Mesendoderm (in vitro differentiated cells): ENCODE data around the gene ALDH3B1.
A peak's percentile ranks its signal among the peaks of the same experiment; 100 is the strongest.

Source experiments
- DNase-seq: peaks from one replicate; pipeline ENCODE4 v3.0.0; 2013
- H2AK5ac ChIP-seq: 2 replicates; pipeline ENCODE4 v1.6.1; 2013; ENCODE audit warnings: low read length, inconsistent platforms
- H2BK120ac ChIP-seq: 2 replicates; pipeline ENCODE4 v1.6.1; 2013; ENCODE audit warnings: low read depth, mild to moderate bottlenecking, low read length, moderate library complexity, mixed read lengths
- H2BK15ac ChIP-seq: replicated peaks from 2 replicates; pipeline ENCODE4 v1.6.1; 2013; ENCODE audit warnings: low read depth, mild to moderate bottlenecking, moderate library complexity
- H2BK5ac ChIP-seq: 2 replicates; pipeline ENCODE4 v1.6.1; 2013; ENCODE audit warnings: low read length, inconsistent platforms
- H3K18ac ChIP-seq: 2 replicates; pipeline ENCODE4 v1.6.1; 2013; ENCODE audit warnings: mild to moderate bottlenecking, low read length, mixed read lengths
- H3K23ac ChIP-seq: one replicate; pipeline ENCODE4 v1.6.1; 2013; ENCODE audit warnings: low read length
- H3K27ac ChIP-seq: 2 replicates; pipeline ENCODE4 v1.5.1; 2013; ENCODE audit warnings: low read depth, mild to moderate bottlenecking, inconsistent platforms, low read length, moderate library complexity
- H3K27me3 ChIP-seq: 2 replicates; pipeline ENCODE4 v1.6.1; 2013; ENCODE audit warnings: low read length, control low read depth, mild to moderate bottlenecking, inconsistent platforms; ENCODE audit not compliant: insufficient read depth, poor library complexity
- H3K36me3 ChIP-seq: 2 replicates; pipeline ENCODE4 v1.6.1; 2013; ENCODE audit warnings: low read length, inconsistent platforms; ENCODE audit not compliant: control insufficient read depth, insufficient read depth
- H3K4ac ChIP-seq: one replicate; pipeline ENCODE4 v1.6.1; 2013; ENCODE audit warnings: low read depth, mild to moderate bottlenecking, low read length, moderate library complexity
- H3K4me1 ChIP-seq: 2 replicates; pipeline ENCODE4 v1.6.1; 2013; ENCODE audit warnings: low read depth, low read length, inconsistent platforms; ENCODE audit not compliant: control insufficient read depth
- H3K4me2 ChIP-seq: 2 replicates; pipeline ENCODE4 v1.6.1; 2013; ENCODE audit warnings: low read length
- H3K4me3 ChIP-seq: 2 replicates; pipeline ENCODE4 v1.5.1; 2013; ENCODE audit warnings: mild to moderate bottlenecking, low read length
- H3K56ac ChIP-seq: one replicate; pipeline ENCODE4 v1.6.1; 2013; ENCODE audit warnings: low read length
- H3K79me1 ChIP-seq: 2 replicates; pipeline ENCODE4 v1.6.1; 2013; ENCODE audit warnings: low read length, inconsistent platforms
- H3K79me2 ChIP-seq: 2 replicates; pipeline ENCODE4 v1.6.1; 2013; ENCODE audit warnings: mild to moderate bottlenecking, low read length; ENCODE audit not compliant: control insufficient read depth, insufficient read depth
- H3K9ac ChIP-seq: 2 replicates; pipeline ENCODE4 v1.6.1; 2013; ENCODE audit warnings: low read length, inconsistent platforms
- H4K5ac ChIP-seq: one replicate; pipeline ENCODE4 v1.6.1; 2013; ENCODE audit warnings: low read length
- H4K8ac ChIP-seq: one replicate; pipeline ENCODE4 v1.6.1; 2013; ENCODE audit warnings: low read depth, mild to moderate bottlenecking, control low read depth, low read length, moderate library complexity
- WGBS: extraction: QIAGEN DNeasy Blood & Tissue Kit; methylation state at CpG from one replicate; pipeline ENCODE4 v1.1.7; 2013; ENCODE audit warnings: low lambda C conversion rate, missing lambda C conversion rate; ENCODE audit not compliant: insufficient coverage; ENCODE audit errors: extremely low coverage; 5-methylcytosine and 5-hydroxymethylcytosine counted together

The ALDH3B1 gene

GRCh38 chr11:68048681-68049508 is 38.8 kb downstream of the ALDH3B1 start:
- Histone ChIP-seq H3K4me3 (no peak overlapping the region), H3K36me3 (peaks cover 3% of the 10 kb centered on the region), H3K27me3 (no peaks in the 10 kb centered on the region), H3K4ac (no peak overlapping the region), H4K8ac (no peak overlapping the region), H3K27ac (no peak overlapping the region), H3K79me2 (no peaks in the 10 kb centered on the region), H3K23ac (no peak overlapping the region), H3K79me1 (no peaks in the 10 kb centered on the region), H2AK5ac (no peak overlapping the region), H3K56ac (no peak overlapping the region), H2BK15ac (no peak overlapping the region), H2BK120ac (no peak overlapping the region), H2BK5ac (no peak overlapping the region), H3K4me2 (no peak overlapping the region), H4K5ac (no peak overlapping the region), H3K18ac (no peak overlapping the region), H3K4me1 (no peaks in the 10 kb centered on the region), H3K9ac (no peak overlapping the region)
- no peak for DNase-seq
- WGBS: no CpG with 5 or more reads among the region's 35 CpGs

DNA sequence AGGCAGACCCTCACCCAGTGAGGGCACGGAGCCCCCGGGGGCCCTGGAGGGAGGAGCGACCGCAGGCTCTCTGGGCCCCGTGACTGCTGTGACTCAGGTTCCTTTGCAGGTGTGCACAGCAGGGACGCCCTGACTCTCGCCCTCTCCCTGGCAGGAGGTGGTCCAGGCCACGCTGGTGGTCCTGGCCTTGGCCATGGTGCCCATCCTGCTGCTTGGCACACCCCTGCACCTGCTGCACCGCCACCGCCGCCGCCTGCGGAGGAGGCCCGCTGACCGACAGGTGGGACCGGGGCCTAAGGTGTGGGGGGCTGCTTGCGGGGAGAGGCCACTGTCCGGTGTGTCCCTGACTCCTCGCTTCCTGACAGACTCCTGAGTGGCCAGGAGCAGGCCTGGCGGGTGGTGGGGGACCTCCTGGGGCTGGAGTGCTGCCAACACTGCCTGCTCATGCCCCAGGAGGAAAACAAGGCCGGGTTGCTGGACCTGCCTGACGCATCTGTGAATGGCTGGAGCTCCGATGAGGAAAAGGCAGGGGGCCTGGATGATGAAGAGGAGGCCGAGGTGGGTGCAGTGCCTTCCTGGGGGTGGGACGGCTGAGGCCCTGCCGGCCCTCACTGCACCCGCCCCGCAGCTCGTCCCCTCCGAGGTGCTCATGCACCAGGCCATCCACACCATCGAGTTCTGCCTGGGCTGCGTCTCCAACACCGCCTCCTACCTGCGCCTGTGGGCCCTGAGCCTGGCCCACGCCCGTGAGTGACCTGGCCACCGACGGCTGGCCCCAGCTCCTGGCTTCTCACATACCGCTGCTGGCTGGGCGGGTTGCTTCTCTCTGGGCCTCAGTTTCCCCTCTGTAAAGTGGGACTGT is 39.6 kb downstream of the ALDH3B1 start:
- H3K4me3 ChIP-seq: no peak overlapping the region
- no peaks in the 10 kb centered on the region for H3K27me3 ChIP-seq
- WGBS: no CpG with 5 or more reads among the region's 40 CpGs
- H3K27ac ChIP-seq: no peak overlapping the region
- peaks cover 3% of the 10 kb centered on the region for H3K36me3 ChIP-seq
- H3K79me1 ChIP-seq: no peaks in the 10 kb centered on the region
- H3K4me1 ChIP-seq: no peaks in the 10 kb centered on the region
- H2BK120ac ChIP-seq: no peak overlapping the region
- H3K9ac ChIP-seq: no peak overlapping the region
- H4K5ac ChIP-seq: no peak overlapping the region
- no peak overlapping the region for H3K18ac ChIP-seq
- H3K79me2 ChIP-seq: no peaks in the 10 kb centered on the region
- no peak overlapping the region for H3K4ac ChIP-seq
- no peak overlapping the region for H2BK15ac ChIP-seq
- no peak overlapping the region for H2BK5ac ChIP-seq
- no peak overlapping the region for H2AK5ac ChIP-seq
- H4K8ac ChIP-seq: no peak overlapping the region
- no peak overlapping the region for H3K4me2 ChIP-seq
- no peak overlapping the region for H3K23ac ChIP-seq
- no peak for DNase-seq
- H3K56ac ChIP-seq: no peak overlapping the region

- H4K5ac ChIP-seq: no peak overlapping the region
- H3K4me3 ChIP-seq: no peak overlapping the region
- no peak overlapping the region for H2BK5ac ChIP-seq
- DNase-seq: no peak
- H3K27me3 ChIP-seq: no peaks in the 10 kb centered on the region
- no peak overlapping the region for H3K4me2 ChIP-seq
- H3K79me1 ChIP-seq: no peaks in the 10 kb centered on the region
- no peak overlapping the region for H3K23ac ChIP-seq
- no peak overlapping the region for H3K18ac ChIP-seq
- no peak overlapping the region for H3K9ac ChIP-seq
- H3K4ac ChIP-seq: no peak overlapping the region
- no peaks in the 10 kb centered on the region for H3K4me1 ChIP-seq
- WGBS: no CpG with 5 or more reads among the region's 18 CpGs
- H3K56ac ChIP-seq: no peak overlapping the region
- H3K27ac ChIP-seq: no peak overlapping the region
- no peaks in the 10 kb centered on the region for H3K79me2 ChIP-seq
- H3K36me3 ChIP-seq: peaks cover 3% of the 10 kb centered on the region
- no peak overlapping the region for H4K8ac ChIP-seq
- no peak overlapping the region for H2AK5ac ChIP-seq
- H2BK120ac ChIP-seq: no peak overlapping the region
- no peak overlapping the region for H2BK15ac ChIP-seq
These were observed 40.3 kb downstream of the ALDH3B1 start for GRCh38 chr11:68050371-68050841.

DNA sequence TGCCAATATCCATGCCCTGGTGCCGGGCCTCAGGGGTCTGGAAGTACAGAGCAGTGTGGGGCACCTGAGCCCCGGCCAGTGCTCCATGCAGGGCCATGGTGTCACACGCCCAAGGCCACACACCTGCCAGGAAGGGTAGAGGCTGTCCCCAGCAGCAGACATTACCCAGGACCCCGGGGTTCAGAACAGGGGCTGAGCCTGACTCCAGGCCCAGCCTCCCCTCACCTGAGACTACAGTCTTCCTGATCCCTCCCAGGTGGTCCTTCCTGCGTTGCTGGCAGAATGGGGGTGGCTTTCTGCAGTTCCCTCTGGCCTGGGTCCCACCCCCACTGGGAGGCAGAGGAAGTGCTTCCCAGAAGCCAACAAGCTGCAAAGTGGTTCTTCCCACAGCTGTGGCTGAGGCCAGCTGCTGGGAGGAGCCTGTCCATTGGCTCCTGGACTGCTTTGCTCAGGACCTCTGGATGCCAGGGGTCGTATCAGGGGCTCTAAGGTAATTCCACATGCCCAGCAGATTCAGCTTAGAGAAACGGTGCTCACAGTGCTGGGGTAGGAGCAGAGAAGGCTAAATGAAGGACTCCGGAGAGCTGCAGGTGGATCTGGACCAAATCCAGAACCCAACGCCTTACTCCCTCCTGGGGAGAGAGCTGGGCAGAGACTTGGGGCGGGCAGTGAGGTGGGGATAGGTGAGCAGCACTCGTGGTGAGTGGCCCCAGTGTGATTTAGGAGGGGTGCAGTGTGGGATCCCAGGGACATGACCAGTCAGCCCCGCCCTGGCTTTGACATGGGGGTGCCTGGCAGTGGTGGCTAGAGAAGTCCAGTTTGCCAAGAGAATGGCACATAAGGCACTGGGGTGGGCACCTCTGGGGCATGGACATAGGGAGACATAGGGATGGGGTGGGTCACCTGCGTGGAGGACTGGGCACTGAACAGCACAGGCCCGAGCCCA is 41.3 kb downstream of the ALDH3B1 start:
- Histone ChIP-seq H3K27ac (no peak overlapping the region), H3K56ac (no peak overlapping the region), H3K4me1 (no peaks in the 10 kb centered on the region), H3K9ac (no peak overlapping the region), H3K79me2 (no peaks in the 10 kb centered on the region), H4K5ac (no peak overlapping the region), H2BK120ac (no peak overlapping the region), H3K18ac (no peak overlapping the region), H3K79me1 (no peaks in the 10 kb centered on the region), H3K23ac (no peak overlapping the region), H2BK5ac (no peak overlapping the region), H4K8ac (no peak overlapping the region), H2AK5ac (no peak overlapping the region), H3K27me3 (no peaks in the 10 kb centered on the region), H3K36me3 (peaks cover 4% of the 10 kb centered on the region), H3K4me3 (no peak overlapping the region), H2BK15ac (no peak overlapping the region), H3K4ac (no peak overlapping the region), H3K4me2 (no peak overlapping the region)
- WGBS: no CpG with 5 or more reads among the region's 14 CpGs
- DNase-seq: peak; percentile 23

DNA sequence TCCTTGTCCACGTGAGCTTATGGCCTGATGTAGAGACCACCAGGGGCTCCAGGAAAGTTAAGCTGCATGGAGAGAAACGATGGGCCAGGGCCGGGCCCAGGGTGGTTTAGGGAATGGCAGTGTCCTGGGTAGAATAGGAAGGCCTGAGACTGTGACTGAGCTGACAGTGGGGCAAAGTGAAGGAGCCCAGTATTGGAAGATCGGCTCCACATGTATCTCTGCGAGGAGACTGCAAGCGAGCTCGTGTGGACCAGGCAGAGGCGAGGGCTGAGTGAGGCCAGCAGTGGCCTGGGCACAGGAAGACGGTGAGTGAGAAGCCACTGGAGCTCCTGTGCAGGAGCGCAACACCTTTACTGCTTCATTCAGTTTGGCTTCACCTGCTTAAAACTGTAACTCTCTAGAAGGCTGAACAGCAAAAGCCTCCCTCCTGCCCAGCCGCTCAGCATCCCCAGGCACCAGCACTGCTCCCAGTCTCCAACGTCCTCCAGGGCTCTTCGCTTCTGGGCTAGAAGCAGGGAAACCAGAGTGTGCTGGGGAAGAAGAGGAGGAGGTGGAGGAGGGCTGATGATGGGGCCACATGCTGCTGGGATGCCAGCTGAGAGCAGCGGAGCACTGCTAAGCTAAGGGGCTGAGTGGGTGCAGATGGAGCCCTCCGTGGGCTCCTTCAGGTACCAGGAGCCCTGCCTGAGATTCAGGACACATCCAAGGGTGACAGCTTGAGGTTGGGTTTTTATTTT is 42.2 kb downstream of the ALDH3B1 start:
- no peak overlapping the region for H2BK120ac ChIP-seq
- H3K79me2 ChIP-seq: no peaks in the 10 kb centered on the region
- no peak overlapping the region for H2AK5ac ChIP-seq
- H2BK5ac ChIP-seq: no peak overlapping the region
- H3K27ac ChIP-seq: no peak overlapping the region
- H3K4me3 ChIP-seq: no peak overlapping the region
- DNase-seq: no peak
- peaks cover 4% of the 10 kb centered on the region for H3K36me3 ChIP-seq
- H3K56ac ChIP-seq: no peak overlapping the region
- H3K4ac ChIP-seq: no peak overlapping the region
- H3K9ac ChIP-seq: no peak overlapping the region
- no peaks in the 10 kb centered on the region for H3K27me3 ChIP-seq
- H2BK15ac ChIP-seq: no peak overlapping the region
- WGBS: no CpG with 5 or more reads among the region's 15 CpGs
- H3K4me1 ChIP-seq: no peaks in the 10 kb centered on the region
- H3K18ac ChIP-seq: no peak overlapping the region
- no peak overlapping the region for H4K5ac ChIP-seq
- H3K4me2 ChIP-seq: no peak overlapping the region
- no peaks in the 10 kb centered on the region for H3K79me1 ChIP-seq
- H3K23ac ChIP-seq: no peak overlapping the region
- no peak overlapping the region for H4K8ac ChIP-seq
